Measurements from ENCODE around the gene OPCML.

The OPCML gene

GRCh38 chr11:132920451-132921096 lies 611.7 kb downstream of the OPCML start:
- DNase-seq (ENCODE audit: low read depth): no peak

GRCh38 chr11:132914600-132914999 lies 617.7 kb downstream of the OPCML start:
- TF ChIP-seq, protein P1, sequence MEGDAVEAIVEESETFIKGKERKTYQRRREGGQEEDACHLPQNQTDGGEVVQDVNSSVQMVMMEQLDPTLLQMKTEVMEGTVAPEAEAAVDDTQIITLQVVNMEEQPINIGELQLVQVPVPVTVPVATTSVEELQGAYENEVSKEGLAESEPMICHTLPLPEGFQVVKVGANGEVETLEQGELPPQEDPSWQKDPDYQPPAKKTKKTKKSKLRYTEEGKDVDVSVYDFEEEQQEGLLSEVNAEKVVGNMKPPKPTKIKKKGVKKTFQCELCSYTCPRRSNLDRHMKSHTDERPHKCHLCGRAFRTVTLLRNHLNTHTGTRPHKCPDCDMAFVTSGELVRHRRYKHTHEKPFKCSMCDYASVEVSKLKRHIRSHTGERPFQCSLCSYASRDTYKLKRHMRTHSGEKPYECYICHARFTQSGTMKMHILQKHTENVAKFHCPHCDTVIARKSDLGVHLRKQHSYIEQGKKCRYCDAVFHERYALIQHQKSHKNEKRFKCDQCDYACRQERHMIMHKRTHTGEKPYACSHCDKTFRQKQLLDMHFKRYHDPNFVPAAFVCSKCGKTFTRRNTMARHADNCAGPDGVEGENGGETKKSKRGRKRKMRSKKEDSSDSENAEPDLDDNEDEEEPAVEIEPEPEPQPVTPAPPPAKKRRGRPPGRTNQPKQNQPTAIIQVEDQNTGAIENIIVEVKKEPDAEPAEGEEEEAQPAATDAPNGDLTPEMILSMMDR (IDR thresholded peaks at IDR 0.05; ENCODE audit: control insufficient read depth, insufficient read depth, low read depth, low read length, missing control alignments): no peak
- H3K4me3 ChIP-seq (ENCODE audit: control insufficient read depth, low read depth, low read length): no peak overlapping the region
- no peak for DNase-seq (ENCODE audit: low read depth)

More at GRCh38 chr11:132920451-132921096, 611.7 kb downstream of the OPCML start:
- no peak overlapping the region for H3K4me3 ChIP-seq (ENCODE audit: control insufficient read depth, low read depth, low read length)
- TF ChIP-seq, protein P1 (IDR thresholded peaks at IDR 0.05; ENCODE audit: control insufficient read depth, insufficient read depth, low read depth, low read length, missing control alignments): no peak

DNA sequence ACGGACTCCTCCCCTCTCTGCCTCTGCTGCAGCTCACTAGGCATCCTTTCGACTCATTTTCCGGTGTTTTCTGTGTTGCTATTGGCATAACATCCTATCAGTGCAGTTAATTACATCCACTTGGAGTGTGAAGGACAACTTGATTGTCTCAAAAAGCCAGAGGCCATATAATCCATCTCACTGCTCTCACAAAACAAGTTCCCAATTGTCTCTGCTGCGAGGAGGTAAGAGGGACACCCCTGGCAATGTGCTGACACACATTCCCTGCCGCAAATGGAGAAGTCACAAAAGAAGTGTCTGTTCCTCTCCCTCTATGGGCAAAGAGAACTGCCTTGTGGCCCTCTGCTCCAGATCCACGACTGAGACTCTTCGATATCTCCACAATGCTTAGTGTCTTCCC lies 618.4 kb downstream of the OPCML start:
- TF ChIP-seq, protein P1 (IDR thresholded peaks at IDR 0.05; ENCODE audit: control insufficient read depth, insufficient read depth, low read depth, low read length, missing control alignments): no peak
- H3K4me3 ChIP-seq (ENCODE audit: control insufficient read depth, low read depth, low read length): no peak overlapping the region
- no peak for DNase-seq (ENCODE audit: low read depth)

GRCh38 chr11:132913295-132913694 lies 619.0 kb downstream of the OPCML start:
- TF ChIP-seq, protein P1 (IDR thresholded peaks at IDR 0.05; ENCODE audit: control insufficient read depth, insufficient read depth, low read depth, low read length, missing control alignments): no peak
- no peak overlapping the region for H3K4me3 ChIP-seq (ENCODE audit: control insufficient read depth, low read depth, low read length)
- no peak for DNase-seq (ENCODE audit: low read depth)

- DNase-seq (ENCODE audit: low read depth): no peak
- no peak overlapping the region for H3K4me3 ChIP-seq (ENCODE audit: control insufficient read depth, low read depth, low read length)
- TF ChIP-seq, protein P1 (IDR thresholded peaks at IDR 0.05; ENCODE audit: control insufficient read depth, insufficient read depth, low read depth, low read length, missing control alignments): no peak
Observed at GRCh38 chr11:132911186-132911585, 621.1 kb downstream of the OPCML start.

- no peak for DNase-seq (ENCODE audit: low read depth)
- TF ChIP-seq, protein P1 (IDR thresholded peaks at IDR 0.05; ENCODE audit: control insufficient read depth, insufficient read depth, low read depth, low read length, missing control alignments): no peak
- no peak overlapping the region for H3K4me3 ChIP-seq (ENCODE audit: control insufficient read depth, low read depth, low read length)
Observed at GRCh38 chr11:132910011-132910760, 622.1 kb downstream of the OPCML start.

Data from AG09309 (cell line).